Right forelimb (tissue), 1 donor: ENCODE measurements around the gene WDR72.

Source experiments
- DNase-seq: peaks from one replicate; pipeline ENCODE4 v3.0.0-alpha.2; 2018

WDR72 gene

DNA sequence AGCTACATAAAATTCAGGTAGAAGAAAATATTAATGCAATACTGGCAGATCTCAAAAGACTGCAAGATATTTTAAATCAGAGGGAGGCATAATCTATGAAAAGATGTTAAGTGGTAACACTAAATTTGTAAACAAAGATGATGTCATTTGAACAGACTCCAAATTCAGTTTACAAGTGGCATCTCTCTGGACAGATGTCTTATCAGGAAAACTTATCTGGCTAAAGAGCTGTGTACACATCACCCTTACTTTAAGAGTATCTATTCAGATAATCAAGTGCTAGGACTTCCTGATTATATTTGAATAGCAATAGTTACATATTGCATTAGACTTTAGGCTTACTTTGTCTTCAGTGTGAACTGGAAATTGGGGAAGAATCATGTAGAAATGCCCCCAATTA lies 231.5 kb downstream of the WDR72 start:
- DNase-seq = no peak

DNA sequence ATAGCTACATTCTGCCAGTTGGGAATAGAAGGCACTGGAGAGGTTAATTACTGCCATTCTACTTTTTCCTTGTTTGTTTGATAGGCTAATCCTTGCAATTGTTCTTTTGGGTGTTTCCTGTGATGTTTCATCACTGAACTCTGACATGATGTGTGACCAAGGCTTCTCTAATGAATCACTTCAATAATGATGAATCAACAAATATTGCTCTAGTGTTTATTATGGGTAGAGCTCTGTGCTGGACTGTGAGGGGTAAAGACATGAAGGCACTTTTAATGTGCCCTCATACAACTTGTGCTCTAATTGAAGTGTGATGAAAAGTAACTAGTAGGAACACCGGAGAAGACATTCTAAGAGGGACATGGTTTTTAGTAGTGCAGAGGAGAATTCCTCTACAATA lies 233.6 kb downstream of the WDR72 start:
- DNase-seq = no peak

DNA sequence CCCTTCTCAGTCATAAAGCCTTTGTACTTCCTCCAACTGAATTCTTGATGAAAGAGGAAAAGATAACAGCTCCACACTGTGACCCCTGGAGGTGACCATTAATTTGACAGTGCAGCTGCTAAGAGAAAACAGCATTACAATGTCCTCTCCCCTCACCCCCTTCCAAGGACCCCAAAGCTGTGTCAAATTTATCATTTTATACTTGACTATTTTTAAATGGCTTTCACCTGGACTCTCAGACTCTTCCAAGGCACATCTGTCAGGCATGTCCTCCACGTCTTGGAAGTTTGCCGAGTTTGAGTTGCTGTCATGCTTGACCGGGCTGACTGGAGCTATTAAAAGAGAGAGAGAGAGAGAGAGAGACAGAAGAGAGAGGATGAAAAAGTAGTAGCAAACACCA lies 236.5 kb downstream of the WDR72 start:
- DNase-seq = no peak

DNA sequence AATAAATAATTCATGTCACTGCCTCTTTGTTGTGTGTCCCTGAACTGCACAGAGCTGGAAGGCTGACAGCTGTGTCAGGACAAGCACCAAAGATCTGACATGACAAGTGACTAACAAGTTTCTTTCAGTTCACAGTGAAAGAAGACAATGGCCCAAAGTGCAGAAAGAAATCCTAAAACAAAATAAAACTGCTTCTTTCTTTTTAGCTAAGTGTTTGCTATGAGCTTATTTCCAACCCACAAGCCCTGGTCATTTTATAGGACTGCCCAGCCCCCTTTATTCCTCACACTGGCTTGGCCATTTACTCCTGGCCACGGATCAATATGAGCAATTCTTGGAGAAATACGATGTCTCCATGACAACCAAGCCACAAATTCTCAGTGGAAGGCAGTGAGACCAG lies 238.5 kb downstream of the WDR72 start:
- DNase-seq = no peak

DNA sequence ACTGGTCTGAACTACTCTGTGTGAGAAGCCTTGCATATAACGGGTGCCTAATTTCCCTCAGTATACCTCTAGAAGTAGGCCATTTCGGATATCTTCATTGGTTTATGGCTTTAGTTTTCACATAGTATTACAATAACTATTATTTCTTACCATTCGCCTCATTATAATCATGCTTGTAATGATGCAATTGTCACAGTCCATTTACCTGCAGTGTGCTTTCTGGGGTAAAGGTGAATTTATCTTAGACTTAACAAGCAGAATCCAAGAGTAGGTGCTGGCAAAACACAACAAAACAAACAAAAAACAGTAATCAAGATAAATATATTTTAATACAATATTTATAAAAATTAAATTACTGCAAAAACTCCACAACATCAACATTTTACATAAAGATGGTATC lies 246.0 kb downstream of the WDR72 start:
- DNase-seq = no peak

DNA sequence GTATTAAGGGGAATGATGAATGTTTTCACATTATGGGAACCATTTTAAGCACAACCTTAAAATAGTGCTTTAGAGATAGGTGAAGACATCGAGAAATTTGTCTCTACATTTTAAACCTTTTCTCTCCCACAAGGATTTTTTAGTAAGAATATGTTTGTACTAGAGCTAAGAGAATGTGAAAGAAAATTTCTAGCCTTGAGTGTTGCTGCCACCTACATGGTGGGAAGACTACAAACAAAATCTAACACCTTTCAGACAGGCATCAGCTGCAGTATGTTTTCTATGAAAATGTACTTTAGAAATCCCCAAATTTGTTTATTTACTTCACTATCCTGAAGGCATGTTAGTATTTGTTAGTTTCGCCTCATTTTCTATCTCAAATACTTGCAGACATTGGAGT lies 247.4 kb downstream of the WDR72 start:
- DNase-seq = no peak

DNA sequence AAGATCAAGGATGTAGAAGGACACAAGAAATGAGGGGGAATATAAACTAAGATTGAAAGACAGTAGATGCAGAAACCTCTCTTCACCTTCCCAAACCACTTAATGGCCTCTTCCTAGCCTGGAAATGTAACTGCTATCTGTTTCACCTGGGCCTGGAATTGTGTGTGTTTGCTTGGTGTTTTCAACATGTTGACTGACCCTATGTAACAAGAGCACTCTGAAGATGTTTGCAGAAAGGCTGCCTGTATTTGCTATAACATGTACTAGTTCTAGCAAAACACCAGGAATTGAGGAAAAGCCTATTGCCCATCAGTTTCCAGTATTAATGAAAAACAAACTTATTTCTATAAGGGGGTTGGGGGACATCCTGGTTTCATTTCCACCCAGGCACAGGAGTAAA lies 248.3 kb downstream of the WDR72 start:
- no peak for DNase-seq

DNA sequence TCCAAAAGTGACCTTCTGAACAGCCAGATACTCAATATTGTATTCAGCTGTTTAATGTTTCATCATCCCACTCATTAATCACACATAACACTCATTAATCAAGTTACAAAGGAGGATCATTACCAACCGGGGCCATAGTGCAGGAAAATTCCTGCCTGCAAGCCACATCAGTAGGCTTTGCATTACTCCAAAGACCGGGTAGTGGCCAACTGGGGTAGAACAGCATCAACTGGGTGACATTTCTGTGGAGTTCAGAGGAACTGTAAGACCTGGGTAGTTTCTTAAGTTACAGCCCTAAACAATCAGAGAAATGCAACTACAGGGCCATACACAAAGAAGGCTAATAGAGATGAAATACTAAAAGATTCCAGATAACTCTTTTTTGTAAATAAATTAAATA lies 253.1 kb downstream of the WDR72 start:
- DNase-seq = no peak

DNA sequence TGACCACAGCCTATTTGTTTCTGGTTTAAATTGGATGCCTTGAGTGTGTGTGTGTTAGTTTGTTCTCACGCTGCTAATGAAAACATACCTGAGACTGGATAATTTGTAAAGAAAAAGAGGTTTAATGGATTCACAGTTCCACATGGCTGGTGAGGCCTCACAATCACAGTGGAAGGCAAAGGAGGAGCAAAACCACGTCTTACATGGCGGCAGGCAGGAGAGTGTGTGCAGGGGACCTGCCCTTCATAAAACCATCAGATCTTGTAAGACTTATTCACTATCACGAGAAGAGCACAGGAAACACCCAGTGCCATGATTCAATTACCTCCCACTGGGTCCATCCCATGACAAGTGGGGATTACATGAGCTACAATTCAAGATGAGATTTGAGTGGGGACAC lies 260.5 kb downstream of the WDR72 start:
- DNase-seq = no peak

DNA sequence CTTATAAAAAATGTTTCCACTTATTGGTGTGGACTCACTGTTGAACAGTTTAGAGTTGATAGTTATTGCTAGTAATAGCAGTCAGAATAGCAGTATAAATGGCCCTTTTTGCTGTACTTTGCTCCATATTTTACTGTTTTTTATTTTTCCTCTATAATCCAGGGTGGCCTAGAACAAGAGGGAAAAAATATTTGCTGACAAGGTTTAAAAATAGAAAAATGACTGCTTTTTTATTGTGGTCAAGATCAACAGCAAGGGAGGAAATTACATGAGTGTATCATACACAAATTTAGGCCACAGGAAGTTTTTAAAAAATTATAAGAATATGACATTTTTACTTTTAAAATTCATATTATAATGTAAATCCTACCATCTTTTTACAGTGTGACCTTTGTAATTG lies 269.1 kb downstream of the WDR72 start:
- DNase-seq = no peak

DNA sequence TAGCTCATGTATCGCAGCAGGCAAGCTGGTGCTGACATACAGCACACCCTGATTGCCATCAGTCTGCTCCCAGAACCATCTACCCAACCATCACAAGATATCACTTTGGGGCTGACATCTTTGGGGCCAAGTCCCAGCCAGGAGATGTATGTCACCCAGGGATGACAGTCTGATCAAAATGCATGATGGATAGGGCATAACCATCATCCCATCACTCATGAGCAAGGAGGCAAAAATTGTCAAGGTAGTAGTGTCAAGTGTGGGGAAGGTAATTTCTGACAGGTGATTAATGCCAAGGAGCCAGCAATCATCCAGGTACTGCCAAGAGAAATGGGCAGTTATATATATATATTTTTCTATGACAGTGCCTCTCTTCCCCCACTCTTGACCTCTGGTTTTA lies 277.4 kb downstream of the WDR72 start:
- DNase-seq = no peak

DNA sequence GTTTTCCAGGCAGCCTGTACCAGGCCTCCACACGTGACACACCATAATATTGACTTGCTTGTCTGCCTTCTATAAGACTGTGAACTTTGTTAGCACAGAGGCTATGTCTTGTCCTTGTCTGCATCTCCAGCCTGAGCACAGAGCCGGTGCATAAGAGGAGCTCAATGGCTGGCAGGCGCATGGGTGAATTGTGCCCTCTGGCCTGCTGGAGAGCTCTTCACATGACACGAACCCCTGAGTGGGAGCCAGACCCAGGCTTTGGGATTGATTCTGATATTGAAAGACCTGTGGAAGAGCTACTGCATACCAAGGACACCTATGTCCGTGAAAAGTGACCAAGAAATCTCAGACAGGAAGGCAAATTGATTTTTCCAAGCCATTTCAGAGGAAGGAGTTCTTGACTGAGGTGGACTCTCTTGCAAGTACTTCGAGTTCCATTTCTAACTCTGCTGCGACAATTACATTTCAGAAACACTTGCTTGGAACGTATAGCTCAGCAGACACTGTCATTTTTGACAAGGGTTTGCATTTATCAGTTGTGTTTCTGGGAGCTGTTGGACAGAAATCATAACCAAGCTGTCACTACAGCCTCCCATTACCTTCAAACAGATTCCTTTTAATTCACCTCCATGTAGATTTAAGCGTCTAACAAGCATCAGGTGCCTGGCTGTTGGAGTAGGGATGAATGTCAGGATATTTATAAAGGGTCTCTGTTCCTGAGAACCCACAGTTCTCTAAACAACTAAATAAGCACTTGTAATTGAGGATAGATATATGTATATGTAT lies 281.3 kb downstream of the WDR72 start:
- no peak for DNase-seq

DNA sequence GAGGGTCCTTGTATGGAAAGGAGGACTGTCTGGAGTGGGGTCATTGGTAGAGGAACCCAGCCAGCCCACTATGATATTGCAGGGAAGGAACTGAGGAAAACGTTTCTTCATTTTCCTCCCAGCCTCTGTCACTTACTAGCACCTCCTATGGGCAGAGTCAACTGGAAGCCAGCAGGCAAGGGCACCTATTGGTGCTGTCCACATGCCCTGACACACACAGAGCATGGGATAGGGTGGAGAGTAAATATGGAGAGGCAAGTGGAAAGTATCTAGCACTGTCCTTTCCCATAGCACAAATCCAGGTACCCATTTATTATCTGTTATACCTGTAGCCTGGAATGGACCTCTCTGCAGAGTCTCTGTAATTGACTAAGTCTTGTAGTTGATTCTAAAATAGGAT lies 285.6 kb downstream of the WDR72 start:
- no peak for DNase-seq

DNA sequence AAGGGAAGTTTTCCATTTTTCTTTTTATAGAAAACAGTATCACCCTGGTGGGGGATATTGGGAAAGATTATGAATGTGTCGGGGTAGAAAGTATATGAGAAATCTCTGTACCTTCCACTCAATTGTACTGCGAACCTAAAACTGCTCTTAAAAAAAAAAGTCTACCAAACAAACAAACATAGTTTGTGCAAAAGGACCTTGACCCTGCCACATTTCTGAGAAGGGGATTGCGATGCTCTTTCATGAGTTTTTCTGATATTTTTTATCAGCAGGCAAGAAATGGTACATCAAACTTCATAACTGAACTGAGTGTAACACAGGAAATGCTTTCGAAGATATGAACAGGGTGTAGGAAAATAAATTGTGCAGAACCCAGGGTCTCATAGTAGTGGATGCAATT lies 286.0 kb downstream of the WDR72 start:
- DNase-seq = no peak

DNA sequence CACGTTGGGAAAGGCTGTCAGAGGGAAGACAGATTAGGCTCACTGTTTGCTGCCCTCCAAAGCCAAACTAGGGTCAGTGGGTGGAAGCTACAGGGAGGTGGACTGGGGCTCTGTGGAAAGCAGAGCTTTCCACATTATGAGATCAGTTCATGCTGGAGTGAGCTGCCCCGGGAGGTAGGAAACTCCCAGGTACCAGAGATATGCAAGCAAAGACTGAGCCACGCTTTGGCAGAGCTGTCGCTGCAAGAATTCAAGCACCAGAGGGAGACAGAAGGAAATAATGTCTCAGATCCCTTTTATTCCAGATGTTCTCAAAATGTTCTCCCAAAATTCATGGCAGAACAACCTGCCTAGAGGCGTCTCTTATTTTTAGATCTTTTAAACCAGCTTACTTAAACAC lies 286.6 kb downstream of the WDR72 start:
- DNase-seq = no peak

DNA sequence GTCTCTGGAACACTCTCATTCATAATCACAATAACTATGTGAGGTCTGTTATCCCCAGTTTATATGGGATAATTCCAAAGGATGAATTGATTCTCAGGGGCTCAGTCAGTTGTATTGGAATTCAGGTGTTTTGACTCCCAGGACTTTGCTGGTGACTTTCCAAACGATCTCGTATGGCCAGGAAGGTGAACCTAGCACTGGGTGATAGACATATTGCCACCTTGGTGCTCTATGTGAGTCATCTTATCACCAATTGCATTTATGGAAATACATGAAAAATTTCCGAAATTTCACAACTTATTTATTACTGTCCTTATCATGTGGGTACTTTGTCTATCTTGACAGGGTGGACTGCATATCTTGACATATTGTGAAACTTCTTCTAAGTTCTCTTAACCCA lies 287.3 kb downstream of the WDR72 start:
- no peak for DNase-seq

DNA sequence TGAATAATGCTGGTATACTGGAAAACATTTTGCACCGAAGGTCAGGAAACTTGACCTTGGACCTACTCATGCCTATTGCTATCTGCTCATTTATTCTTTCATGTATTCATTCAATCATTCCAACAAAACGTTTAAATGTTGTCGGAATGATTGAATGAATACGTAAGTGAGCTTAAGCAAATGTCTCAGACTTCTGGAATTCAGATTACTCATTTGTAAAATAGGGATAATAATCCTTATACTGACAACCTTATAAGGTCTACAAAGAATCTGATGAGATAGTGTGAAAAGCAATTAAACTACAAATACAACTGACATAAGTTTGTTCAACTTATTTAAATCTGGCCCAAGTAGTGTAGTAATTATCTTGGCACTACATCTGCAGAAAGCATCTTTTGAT lies 288.7 kb downstream of the WDR72 start:
- DNase-seq = no peak

DNA sequence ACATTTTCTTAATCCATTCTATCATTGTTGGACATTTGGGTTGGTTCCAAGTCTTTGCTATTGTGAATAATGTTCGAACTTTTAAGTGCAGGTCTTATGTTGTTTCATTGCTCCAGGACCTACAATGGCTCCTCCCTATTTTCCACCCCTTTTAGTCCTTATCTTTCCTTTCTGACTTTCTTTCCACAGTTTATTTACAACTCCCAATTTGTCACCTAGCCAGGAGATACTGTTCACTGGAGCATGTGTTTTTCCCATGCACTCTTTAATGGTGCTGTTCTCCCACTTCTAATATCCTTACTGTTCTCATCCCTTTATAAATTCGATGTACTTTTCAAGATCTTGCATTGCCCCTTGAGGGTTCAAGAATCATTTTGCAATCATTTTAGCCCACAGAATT lies 290.0 kb downstream of the WDR72 start:
- no peak for DNase-seq
